Measurements from ENCODE around the gene LTV1. TPM values are rescaled to one million over a fixed set of nuclear protein-coding genes. Genes with fewer than 3 reads are reported as not detected.
"Not testable (repeated sequence)": the region's sequence is repeated elsewhere in the genome, so short reads cannot be mapped to it uniquely, and the experiment has no call there.

Gene LTV1
- total and polyA plus RNA-seq, 12 donors: 6.9 to 22.4 (median 12.5) TPM

- DNase-seq (no peak), ATAC-seq (no peak)
- intact Hi-C loops (cut with DNase I): no loop called here
- Histone ChIP-seq H3K36me3 (peaks cover 0 to 43% (median 18%) of the 10 kb centered on the region in 9 donors), H3K4me3 (no peak overlapping the region), H3K4me1 (peaks cover 0 to under 1% (median 0%) of the 10 kb centered on the region in 9 donors), H3K27ac (no peak overlapping the region), H3K9me3 (peaks cover 0 to 12% (median 0%) of the 10 kb centered on the region in 11 donors), H3K27me3 (no peaks in the 10 kb centered on the region)
- TF ChIP-seq, protein P1, sequence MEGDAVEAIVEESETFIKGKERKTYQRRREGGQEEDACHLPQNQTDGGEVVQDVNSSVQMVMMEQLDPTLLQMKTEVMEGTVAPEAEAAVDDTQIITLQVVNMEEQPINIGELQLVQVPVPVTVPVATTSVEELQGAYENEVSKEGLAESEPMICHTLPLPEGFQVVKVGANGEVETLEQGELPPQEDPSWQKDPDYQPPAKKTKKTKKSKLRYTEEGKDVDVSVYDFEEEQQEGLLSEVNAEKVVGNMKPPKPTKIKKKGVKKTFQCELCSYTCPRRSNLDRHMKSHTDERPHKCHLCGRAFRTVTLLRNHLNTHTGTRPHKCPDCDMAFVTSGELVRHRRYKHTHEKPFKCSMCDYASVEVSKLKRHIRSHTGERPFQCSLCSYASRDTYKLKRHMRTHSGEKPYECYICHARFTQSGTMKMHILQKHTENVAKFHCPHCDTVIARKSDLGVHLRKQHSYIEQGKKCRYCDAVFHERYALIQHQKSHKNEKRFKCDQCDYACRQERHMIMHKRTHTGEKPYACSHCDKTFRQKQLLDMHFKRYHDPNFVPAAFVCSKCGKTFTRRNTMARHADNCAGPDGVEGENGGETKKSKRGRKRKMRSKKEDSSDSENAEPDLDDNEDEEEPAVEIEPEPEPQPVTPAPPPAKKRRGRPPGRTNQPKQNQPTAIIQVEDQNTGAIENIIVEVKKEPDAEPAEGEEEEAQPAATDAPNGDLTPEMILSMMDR (IDR thresholded peaks at IDR 0.05): no peak
Measured at GRCh38 chr6:143867236-143867635, 24.1 kb downstream of the LTV1 start.

DNA sequence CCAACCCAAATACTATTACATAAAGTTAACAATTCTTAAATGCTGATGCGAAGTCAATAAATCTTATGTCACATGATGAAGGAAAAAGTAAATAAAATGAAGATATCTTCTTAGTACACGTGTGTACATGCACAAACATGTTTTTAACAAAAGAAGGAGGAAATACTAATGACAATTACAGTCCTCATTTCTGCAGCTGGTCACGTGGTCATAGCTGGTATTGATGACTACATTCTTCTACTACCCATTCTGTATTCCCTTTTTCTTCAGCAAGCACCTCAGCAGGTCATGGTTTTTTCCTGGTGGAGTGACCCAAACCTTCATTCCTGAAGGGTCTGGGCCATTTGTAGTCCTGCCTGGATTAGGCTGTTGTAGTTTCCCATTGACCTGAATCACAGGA is 25.7 kb downstream of the LTV1 start:
- Histone ChIP-seq H3K9me3 (peaks cover 0 to 12% (median 0%) of the 10 kb centered on the region in 11 donors), H3K36me3 (peaks cover 0 to 27% (median 6%) of the 10 kb centered on the region in 9 donors)
- WGBS, 2 donors: 93 to 96% methylated on average over 3 of the region's 3 CpGs
- ATAC-seq; DNase-seq; H3K4me3 ChIP-seq; H3K4me1 ChIP-seq; H3K27me3 ChIP-seq; H3K27ac ChIP-seq; intact Hi-C loops (cut with DNase I): not testable (repeated sequence)

GRCh38 chr6:143871202-143871730 is 28.1 kb downstream of the LTV1 start:
- 95 to 100% methylated on average over 1 of the region's 1 CpG for WGBS, 2 donors
- H3K4me1 ChIP-seq; intact Hi-C loops (cut with DNase I); ATAC-seq; DNase-seq; H3K27me3 ChIP-seq; H3K27ac ChIP-seq; H3K4me3 ChIP-seq; H3K36me3 ChIP-seq: not testable (repeated sequence)
- peaks cover 0 to 25% (median 0%) of the 10 kb centered on the region in 11 donors for H3K9me3 ChIP-seq

DNA sequence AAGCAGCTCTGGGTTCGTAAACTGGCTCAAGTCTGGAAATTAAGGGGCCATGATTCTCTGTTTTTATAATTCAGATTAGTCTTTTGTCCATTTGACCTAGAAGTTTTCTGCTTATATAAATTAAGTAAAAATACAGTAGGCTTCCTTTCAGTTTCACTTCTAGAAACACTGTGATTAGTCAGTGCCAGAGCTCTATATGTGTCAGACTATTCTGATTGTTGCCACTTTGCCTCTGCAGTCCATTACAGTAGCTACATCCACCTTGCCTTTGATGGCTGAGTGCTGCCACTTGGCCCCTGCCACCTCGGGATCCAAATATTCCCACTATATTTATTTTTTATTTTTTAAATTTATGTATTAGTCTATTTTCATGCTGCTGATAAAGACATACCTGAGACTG is 29.1 kb downstream of the LTV1 start:
- TF ChIP-seq, protein P1 (IDR thresholded peaks at IDR 0.05): no peak
- Histone ChIP-seq H3K4me3 (no peak overlapping the region), H3K9me3 (peaks cover 0 to 24% (median 0%) of the 10 kb centered on the region in 11 donors), H3K27me3 (no peaks in the 10 kb centered on the region), H3K27ac (no peak overlapping the region), H3K4me1 (peaks cover 0 to 3% (median 0%) of the 10 kb centered on the region in 9 donors), H3K36me3 (no peaks in the 10 kb centered on the region)
- DNase-seq (no peak), ATAC-seq (no peak)
- WGBS, 2 donors: 89 to 91% methylated on average over 2 of the region's 2 CpGs
- intact Hi-C loops (cut with DNase I): no loop called here

DNA sequence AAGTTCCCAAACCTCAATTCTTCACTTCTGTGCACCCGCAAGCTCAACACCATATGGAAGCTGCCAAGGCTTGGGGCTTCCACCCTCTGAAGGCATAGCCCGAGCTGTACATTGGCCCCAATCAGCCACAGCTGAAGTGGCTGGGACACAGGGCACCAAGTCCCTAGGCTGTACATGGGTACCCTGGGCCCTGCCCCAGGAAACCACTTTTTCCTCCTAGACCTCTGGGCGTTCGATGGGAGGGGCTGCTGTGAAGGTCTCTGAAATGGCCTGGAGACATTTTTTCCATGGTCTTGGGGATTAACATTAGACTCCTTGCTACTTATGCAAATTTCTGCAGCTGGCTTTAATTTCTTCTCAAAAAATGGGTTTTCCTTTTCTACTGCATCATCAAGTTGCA is 30.5 kb downstream of the LTV1 start:
- 95 to 96% methylated on average over 4 of the region's 4 CpGs for WGBS, 2 donors
- intact Hi-C loops (cut with DNase I); H3K27me3 ChIP-seq; H3K36me3 ChIP-seq; DNase-seq; ATAC-seq; H3K4me1 ChIP-seq; H3K4me3 ChIP-seq; H3K27ac ChIP-seq: not testable (repeated sequence)
- peaks cover 0 to 23% (median 4%) of the 10 kb centered on the region in 11 donors for H3K9me3 ChIP-seq

DNA sequence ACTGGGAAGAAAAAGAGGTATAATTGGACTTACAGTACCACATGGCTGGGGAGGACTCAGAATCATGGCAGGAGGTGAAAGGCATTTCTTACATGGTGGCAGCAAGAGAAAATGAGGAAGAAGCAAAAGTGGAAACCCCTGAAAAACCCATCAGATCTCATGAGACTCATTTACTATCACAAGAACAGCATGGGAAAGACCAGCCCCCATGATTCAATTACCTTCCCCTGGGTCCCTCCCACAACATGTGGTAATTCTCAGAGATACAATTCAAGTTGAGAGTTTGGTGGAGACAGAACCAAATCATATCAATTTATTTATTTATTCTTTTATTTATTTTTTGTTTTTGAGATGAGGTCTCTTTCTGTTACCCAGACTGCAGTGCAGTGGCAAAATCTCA is 31.4 kb downstream of the LTV1 start:
- intact Hi-C loops (cut with DNase I); H3K27ac ChIP-seq; H3K4me3 ChIP-seq: not testable (repeated sequence)

More for the DNA sequence above, 31.4 kb downstream of the LTV1 start:
- H3K36me3 ChIP-seq, H3K4me1 ChIP-seq, ATAC-seq, DNase-seq, H3K27me3 ChIP-seq: not testable (repeated sequence)
- peaks cover 0 to 32% (median 9%) of the 10 kb centered on the region in 11 donors for H3K9me3 ChIP-seq
